K562 (cell line): ENCODE results near the gene UVRAG. TPM values are rescaled to one million over a fixed set of nuclear protein-coding genes. Genes with fewer than 3 reads are reported as not detected.

Experiments used
- ATAC-seq: fragments of 200-7000 bp; cut with Tn5 transposase; 3 replicates; pipeline ENCODE4 v1.9.1; 2020; ENCODE audit warnings: moderate library complexity
- BruUV-seq: library from RNA; stranded (reverse); fragments of 400-500 nt; replicated peaks from 2 replicates; lab custom pipeline; 2021; lab: Mats Ljungman, UMichigan
- CTCF ChIA-PET: fragments of 300-600 bp; formaldehyde crosslinking; extraction: SDS; loops from one replicate; lab custom pipeline; 2021; ENCODE audit warnings: low intra/inter-chr PET ratio; lab: Yijun Ruan, JAX
- POLR2A ChIA-PET: fragments of 300-600, 350-650 bp; sonication (Branson Sonifier 250); formaldehyde crosslinking; extraction: SDS; loops from one replicate; lab custom pipeline; 2021; ENCODE audit warnings: antibody characterized with exemption, inconsistent platforms; lab: Yijun Ruan, JAX
- DNase-seq, 4 experiments: peaks; one replicate each; pipeline versions ENCODE4 v3.0.0 to v3.0.0-alpha.2; 2011 to 2018; ENCODE audit warnings: low spot score in 3 of 4, mixed read lengths in 3 of 4; ENCODE audit errors: extremely low read depth in 1 of 4
- FAIRE-seq: peaks from 2 replicates; lab custom pipeline; 2011; peaks lifted over from hg19 to GRCh38; lab: Jason Lieb, UNC
- H2AFZ ChIP-seq: 2 replicates; pipeline ENCODE4 v1.6.0; 2011; ENCODE audit warnings: low read depth, low read length, control low read depth, inconsistent platforms
- H3K27ac ChIP-seq: fragments of 200-600 bp; 3 replicates; pipeline ENCODE4 v1.8.0; 2011; ENCODE audit warnings: low read depth, mild to moderate bottlenecking, control low read depth, inconsistent platforms, low read length, moderate library complexity, mixed read lengths; ENCODE audit errors: extremely low read depth
- H3K27me3 ChIP-seq, 2 experiments: fragments of 300-600 bp in 1 of 2; 2 replicates in 1 of 2; 3 replicates in 1 of 2; pipeline versions ENCODE4 v1.6.0 to v1.8.0; 2011; ENCODE audit warnings: inconsistent platforms in 2 of 2, low read length in 2 of 2, mild to moderate bottlenecking in 1 of 2, mixed read lengths in 1 of 2, moderate library complexity in 1 of 2; ENCODE audit not compliant: control insufficient read depth in 2 of 2, insufficient read depth in 2 of 2
- H3K36me3 ChIP-seq: fragments of 300-600 bp; 3 replicates; pipeline ENCODE4 v1.8.0; 2011; ENCODE audit warnings: mild to moderate bottlenecking, low read length, inconsistent platforms; ENCODE audit not compliant: control insufficient read depth, insufficient read depth
- H3K4me1 ChIP-seq, 2 experiments: fragments of 200-600 bp in 1 of 2; replicated peaks in 1 of 2; 2 replicates in 1 of 2; 3 replicates in 1 of 2; pipeline versions ENCODE4 v1.5.1 to v1.8.0; 2011; ENCODE audit warnings: inconsistent platforms in 2 of 2, low read length in 2 of 2, mild to moderate bottlenecking in 1 of 2, mixed read lengths in 1 of 2, moderate library complexity in 1 of 2; ENCODE audit not compliant: control insufficient read depth in 2 of 2, insufficient read depth in 2 of 2
- H3K4me2 ChIP-seq: 2 replicates; pipeline ENCODE4 v1.6.1; 2011; ENCODE audit warnings: low read length, control low read depth, inconsistent platforms, mixed read lengths; ENCODE audit not compliant: insufficient read depth
- H3K4me3 ChIP-seq: fragments of 200-600 bp; sonication (generic), shearing (Covaris generic); 2 replicates; pipeline ENCODE4 v1.5.1; 2016; ENCODE audit warnings: control low read depth, inconsistent platforms
- H3K79me2 ChIP-seq: fragments of 200-600 bp; 3 replicates; pipeline ENCODE4 v1.8.0; 2011; ENCODE audit warnings: low read length, inconsistent platforms; ENCODE audit not compliant: control insufficient read depth, insufficient read depth
- H3K9ac ChIP-seq, 2 experiments: 2 replicates each; pipeline versions ENCODE4 v1.6.0 to v1.6.1; 2011; ENCODE audit warnings: low read depth in 2 of 2, low read length in 2 of 2, control low read depth in 1 of 2, inconsistent platforms in 1 of 2, mild to moderate bottlenecking in 1 of 2, mixed read lengths in 1 of 2; ENCODE audit not compliant: insufficient read depth in 1 of 2
- H3K9me1 ChIP-seq: one replicate; pipeline ENCODE4 v1.6.0; 2011; ENCODE audit warnings: inconsistent platforms, mild to moderate bottlenecking, low read length, moderate library complexity; ENCODE audit not compliant: control insufficient read depth, insufficient read depth
- H3K9me3 ChIP-seq: replicated peaks from 2 replicates; pipeline ENCODE4 v1.5.1; 2011; ENCODE audit warnings: low read depth, low read length, inconsistent platforms; ENCODE audit not compliant: control insufficient read depth, insufficient read depth
- H4K20me1 ChIP-seq: replicated peaks from 2 replicates; pipeline ENCODE4 v1.6.1; 2011; ENCODE audit warnings: low read length, inconsistent platforms, mixed read lengths; ENCODE audit not compliant: control insufficient read depth, insufficient read depth
- CBFA2T3 ChIP-seq: fragments of 450-650 bp; IDR thresholded peaks from 2 replicates; pipeline ENCODE4 v1.6.1; 2017
- CBX5 ChIP-seq: IDR thresholded peaks from 2 replicates; pipeline ENCODE4 v1.6.1; 2014; ENCODE audit warnings: low read depth, borderline replicate concordance
- DPF2 ChIP-seq: fragments of 450-650 bp; IDR thresholded peaks from 2 replicates; pipeline ENCODE4 v1.6.1; 2016
- FOXO4 ChIP-seq: fragments of 450-650 bp; formaldehyde crosslinking; IDR thresholded peaks from 2 replicates; pipeline ENCODE4 v1.4.0; 2020; ENCODE audit warnings: mild to moderate bottlenecking, moderate library complexity
- HMBOX1 ChIP-seq: sonication (generic); IDR thresholded peaks from 2 replicates; pipeline ENCODE4 v1.6.1; 2016
- HMG20A ChIP-seq: fragments of 450-650 bp; formaldehyde crosslinking; conservative IDR thresholded peaks from 2 replicates; pipeline ENCODE4 v1.4.0; 2020; ENCODE audit warnings: mild to moderate bottlenecking, mixed read lengths
- JUND ChIP-seq, 2 experiments: IDR thresholded peaks; 2 replicates in 1 of 2; 3 replicates in 1 of 2; pipeline ENCODE4 v1.6.1; 2011; ENCODE audit warnings: borderline replicate concordance in 2 of 2, low read depth in 2 of 2, low read length in 2 of 2, improper control_type of control experiment in 1 of 2, missing biosample characterization in 1 of 2, missing genetic modification characterization in 1 of 2, missing genetic modification reagents in 1 of 2
- WGBS: fragments of 100-300 bp; shearing (Covaris generic); methylation state at CpG from one replicate; pipeline ENCODE4 v1.1.6; 2016; ENCODE audit warnings: low coverage, mixed read lengths; ENCODE audit not compliant: insufficient coverage; ENCODE audit errors: missing lambda C conversion rate; 5-methylcytosine and 5-hydroxymethylcytosine counted together
- in situ Hi-C: fragments of 300-500 bp; cut with MboI; formaldehyde crosslinking; loops from 4 replicates; pipeline ENCODE4 v1.15.0; 2018; ENCODE audit warnings: inconsistent platforms, mixed read lengths
- intact Hi-C: fragments of 100-400 bp; cut with micrococcal nuclease; formaldehyde crosslinking; loops from 2 replicates; pipeline ENCODE4 v1.14.2; 2022
- polyA plus RNA-seq, 8 experiments: library from polyadenylated mRNA; depleted of rRNA in 4 of 8; stranded (reverse) in 5 of 8; unstranded in 3 of 8; fragments of >200 nt; fragmentation: Nextera tagmentation in 2 of 8; fragmentation: Illumina TruSeq in 1 of 8; extraction: Ambion mirVana in 2 of 8; extraction: Trizol in 1 of 8; gene quantifications; 2 replicates each; pipeline versions ENCODE4 v1.2.1 to v1.2.3, GENCODE V29; 2011 to 2014; ENCODE audit warnings: inconsistent platforms in 1 of 8, missing spikeins in 1 of 8
- total RNA-seq, 7 experiments: library from RNA; depleted of rRNA in 6 of 7; stranded (reverse); fragments of >200 nt in 6 of 7; fragmentation: Illumina TruSeq in 2 of 7; extraction: Trizol in 2 of 7; gene quantifications; 2 replicates each; pipeline versions ENCODE4 v1.2.1 to v1.2.3, GENCODE V29; 2011 to 2021; ENCODE audit warnings: low replicate concordance in 1 of 7

The UVRAG gene
- total and polyA plus RNA-seq, 9 of the 15 experiments (the other 6 are each of a cell fraction or from before 2014, with no cell fraction given), result 3.1 to 17.8 (median 12.4) TPM

- WGBS, result 13% methylated on average over 1 of the region's 1 CpG
- H3K4me3 ChIP-seq, result no peak overlapping the region
- no peaks in the 10 kb centered on the region for H3K9me1 ChIP-seq
- H3K4me2 ChIP-seq, result no peak overlapping the region
- H2AFZ ChIP-seq, result no peak overlapping the region
- peaks cover 32% of the 10 kb centered on the region for H3K79me2 ChIP-seq
- ATAC-seq (0 out of 3 replicates have a peak, but pooled peaks have one; percentile 47), FAIRE-seq (no peak), DNase-seq (no peak)
- no peaks in the 10 kb centered on the region for H3K27me3 ChIP-seq
- intact Hi-C loops (no loop called here), in situ Hi-C loops (loop anchor here (25.0 kb wide), 1 partner anchor 414 kb away; the partner anchor contains the start of gene KLHL35)
- no peak overlapping the region for H3K9ac ChIP-seq
- ChIA-PET POLR2A (interaction anchor here (0.7 to 1.1 kb wide), 4 partner anchors 9 to 23 kb away, joined by 3 to 4 read pairs (median 4); no protein-coding TSS in a partner anchor), CTCF (no interaction called here)
- peaks cover 0 to 17% of the 10 kb centered on the region in 2 experiments; a peak in 3 of 5 replicates for H3K4me1 ChIP-seq
- BruUV-seq, result no TSS peak
- H4K20me1 ChIP-seq, result peaks cover 4% of the 10 kb centered on the region; the same call in 1 of the 2 replicates
- no peaks in the 10 kb centered on the region for H3K9me3 ChIP-seq
- peaks cover 18% of the 10 kb centered on the region; the same call in 1 of the 3 replicates for H3K36me3 ChIP-seq
- H3K27ac ChIP-seq, result peak overlapping the region; percentile 11; the same call in 1 of the 3 replicates
- TF ChIP-seq HMG20A (CRISPR knock-in tag) (no peak), JUND (IDR thresholded peaks at IDR 0.05; ENCODE audit: borderline replicate concordance, low read depth, low read length) (0 out of 2 replicates have a peak, but pooled peaks have one; percentile 4), JUND (tag; IDR thresholded peaks at IDR 0.05; ENCODE audit: borderline replicate concordance, low read depth, low read length) (no peak), DPF2 (0 out of 2 replicates have a peak, but pooled peaks have one; percentile 19), CBFA2T3 (peak; percentile 26), HMBOX1 (peak; percentile 77; the same call in 1 of the 2 replicates), CBX5 (no peak), FOXO4 (no peak)
These were observed 36.2 kb downstream of the UVRAG start for GRCh38 chr11:75851203-75851602.
